Caki2 (cell line): ENCODE data around the gene CLMN. TPM values are rescaled to one million over a fixed set of nuclear protein-coding genes. Genes with fewer than 3 reads are reported as not detected.

Experiments used
- total RNA-seq: library from RNA; depleted of rRNA; stranded (reverse); fragments of >200 nt; shearing (Covaris generic); gene quantifications from 2 replicates; pipeline ENCODE4 v1.2.3, GENCODE V29; 2014; ENCODE audit warnings: low replicate concordance; rRNA removed

Gene CLMN
- total RNA-seq, 1 experiment from 2014 or later = 4.3 TPM

Other genes with a start within 250 kb of the CLMN start
- gene DICER1, start 162.4 kb downstream of the CLMN start, total RNA-seq = 1.8 and 11.6 TPM in 2 replicates
- 1.0 and 1.3 TPM in 2 replicates for gene SYNE3, start 196.7 kb upstream of the CLMN start, total RNA-seq
- gene GLRX5, start 215.1 kb upstream of the CLMN start, total RNA-seq = 33.9 and 41.8 TPM in 2 replicates